ENCODE data around the gene PDXK.
A peak's percentile ranks its signal among the peaks of the same experiment; 100 is the strongest.

The PDXK gene

GRCh38 chr21:43762303-43763128 is 43.6 kb downstream of the PDXK start:
- DNase-seq (ENCODE audit: low read depth in 4 of 4, low spot score in 1 of 4), result no peak

GRCh38 chr21:43763901-43764523 is 45.1 kb downstream of the PDXK start:
- no peak for DNase-seq (ENCODE audit: low read depth in 4 of 4, low spot score in 1 of 4)

GRCh38 chr21:43764576-43765495 is 45.9 kb downstream of the PDXK start:
- DNase-seq (ENCODE audit: low read depth in 4 of 4, low spot score in 1 of 4), result no peak

DNA sequence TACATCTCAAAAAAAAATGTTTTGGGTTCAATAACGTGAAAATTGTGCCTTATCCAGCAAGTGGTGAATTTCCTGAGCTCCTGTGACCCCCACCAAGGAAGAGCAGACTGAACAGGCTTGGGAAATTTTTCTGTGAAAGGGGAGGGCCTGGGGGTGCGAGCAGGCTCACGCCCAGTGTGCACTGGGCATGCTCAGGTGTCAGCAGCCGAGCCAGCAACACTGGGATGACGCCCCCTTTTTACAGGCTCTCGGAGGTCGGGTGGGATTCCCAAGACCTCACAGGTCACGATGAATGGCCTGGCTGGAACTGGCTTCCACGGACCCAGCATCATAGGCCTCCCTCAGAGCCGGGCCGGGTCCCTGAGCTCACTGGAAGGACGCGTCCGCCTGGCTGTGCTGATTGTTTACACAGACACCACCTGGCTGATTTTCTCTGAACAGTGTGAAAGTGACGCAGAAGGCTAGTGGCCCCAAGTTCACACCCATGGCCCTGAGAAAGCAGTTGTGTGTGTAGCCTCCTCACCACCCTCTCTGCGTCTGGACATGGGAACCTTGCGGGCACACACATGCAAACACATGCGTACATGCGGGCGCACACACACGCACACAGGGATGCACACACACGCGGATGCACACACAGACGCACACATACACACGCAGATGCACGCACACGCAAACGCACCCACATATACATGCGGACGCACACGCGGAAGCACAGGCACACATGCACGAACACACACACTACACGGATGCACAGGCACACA is 48.0 kb downstream of the PDXK start:
- no peak for DNase-seq (ENCODE audit: low read depth in 4 of 4, low spot score in 1 of 4)

- DNase-seq (ENCODE audit: low read depth in 4 of 4, low spot score in 1 of 4), result no peak
Measured at GRCh38 chr21:43767498-43767983, 48.6 kb downstream of the PDXK start.

DNA sequence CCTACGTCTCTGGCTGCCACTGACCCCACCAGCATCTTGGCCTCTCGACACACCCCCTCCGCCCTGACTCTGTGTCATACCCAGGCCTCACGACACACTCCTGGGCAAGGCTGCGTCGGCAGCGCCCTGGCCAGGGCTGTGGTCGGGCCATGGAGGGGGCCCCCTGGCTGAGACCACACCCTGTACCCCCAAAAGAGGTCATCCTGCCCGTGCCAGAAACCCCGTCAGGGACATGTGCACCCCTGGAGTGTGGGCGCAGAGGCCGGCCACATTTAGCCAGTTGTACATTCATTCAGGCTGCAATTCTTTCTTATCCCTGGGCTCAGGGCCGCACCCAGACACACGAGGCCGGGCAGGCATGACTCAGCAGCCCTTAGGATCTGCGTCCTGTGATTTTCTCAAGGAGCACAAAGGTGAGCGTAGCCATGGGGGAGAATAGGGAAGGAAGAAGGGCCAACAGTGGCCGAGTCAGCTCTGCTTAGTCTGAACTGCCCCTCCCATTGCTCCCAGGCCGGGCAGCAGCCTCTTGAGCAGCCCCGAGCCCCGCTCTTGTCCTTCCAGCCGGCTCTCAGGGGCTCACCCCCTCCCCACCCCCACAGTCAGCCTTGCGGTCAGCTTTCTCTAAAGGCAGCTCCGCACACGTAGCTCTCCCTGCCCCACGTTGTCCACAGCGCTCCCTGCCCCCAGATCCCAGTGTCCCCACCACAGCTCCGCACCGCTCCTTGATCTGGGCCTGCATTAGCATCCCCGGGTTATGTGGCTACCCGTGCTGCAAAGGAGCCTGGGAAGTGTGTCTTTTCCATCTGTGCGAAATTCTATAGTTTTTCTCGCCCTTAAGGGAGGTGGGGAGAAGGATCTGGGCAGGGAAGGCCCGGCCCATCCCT is 49.3 kb downstream of the PDXK start:
- no peak for DNase-seq (ENCODE audit: low read depth in 4 of 4, low spot score in 1 of 4)

- no peak for DNase-seq (ENCODE audit: low read depth in 4 of 4, low spot score in 1 of 4)
Measured at GRCh38 chr21:43768868-43769167, 49.9 kb downstream of the PDXK start.

GRCh38 chr21:43769325-43769958 is 50.5 kb downstream of the PDXK start:
- DNase-seq (ENCODE audit: low read depth in 4 of 4, low spot score in 1 of 4), result no peak

GRCh38 chr21:43770066-43770655 is 51.2 kb downstream of the PDXK start:
- no peak for DNase-seq (ENCODE audit: low read depth in 4 of 4, low spot score in 1 of 4)

DNA sequence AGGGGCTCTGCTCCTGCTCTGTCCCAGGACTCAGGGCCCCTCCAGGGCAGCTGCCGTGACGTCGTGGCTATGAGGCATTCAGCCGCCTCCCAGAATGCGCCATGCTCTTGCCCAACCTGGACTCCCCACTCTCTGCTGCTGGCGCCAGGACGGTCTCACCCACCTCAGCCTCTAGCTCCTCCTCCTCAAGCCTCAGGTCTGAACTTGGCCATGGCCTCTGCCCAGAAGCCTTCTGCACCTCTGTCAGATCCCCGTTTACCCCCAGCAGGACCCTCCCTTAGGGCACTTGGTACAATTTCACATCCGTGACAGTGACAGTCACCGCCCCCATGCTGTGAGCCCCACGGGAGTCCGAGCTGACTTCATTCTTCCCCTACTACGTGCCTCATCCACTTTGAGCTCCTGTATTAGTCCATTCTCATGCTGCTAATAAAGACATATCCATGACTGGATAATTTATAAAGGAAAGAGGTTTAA is 52.3 kb downstream of the PDXK start:
- no peak for DNase-seq (ENCODE audit: low read depth in 4 of 4, low spot score in 1 of 4)

GRCh38 chr21:43771698-43772424 is 52.9 kb downstream of the PDXK start:
- no peak for DNase-seq (ENCODE audit: low read depth in 4 of 4, low spot score in 1 of 4)

DNA sequence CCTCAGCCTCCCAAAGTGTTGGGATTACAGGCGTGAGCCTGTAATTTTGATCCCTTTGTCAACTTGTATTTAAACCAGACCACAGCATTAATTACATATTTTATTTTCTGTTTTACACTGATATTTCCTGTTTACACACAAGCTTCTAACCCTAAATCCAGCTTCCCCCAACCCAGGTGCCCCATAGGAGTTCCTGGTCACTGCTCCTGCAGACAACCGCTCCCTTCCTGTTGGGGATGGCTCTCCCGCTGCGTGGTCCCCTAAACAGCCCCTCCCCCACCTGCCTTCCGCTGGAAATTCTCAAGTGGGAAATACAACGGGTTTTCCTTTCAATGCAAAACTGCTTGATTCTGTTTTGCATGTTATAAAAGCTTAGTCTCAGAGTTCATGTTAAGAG is 53.5 kb downstream of the PDXK start:
- no peak for DNase-seq (ENCODE audit: low read depth in 4 of 4, low spot score in 1 of 4)

- no peak for DNase-seq (ENCODE audit: low read depth in 4 of 4, low spot score in 1 of 4)
Measured at GRCh38 chr21:43774163-43774562, 55.2 kb downstream of the PDXK start.

DNA sequence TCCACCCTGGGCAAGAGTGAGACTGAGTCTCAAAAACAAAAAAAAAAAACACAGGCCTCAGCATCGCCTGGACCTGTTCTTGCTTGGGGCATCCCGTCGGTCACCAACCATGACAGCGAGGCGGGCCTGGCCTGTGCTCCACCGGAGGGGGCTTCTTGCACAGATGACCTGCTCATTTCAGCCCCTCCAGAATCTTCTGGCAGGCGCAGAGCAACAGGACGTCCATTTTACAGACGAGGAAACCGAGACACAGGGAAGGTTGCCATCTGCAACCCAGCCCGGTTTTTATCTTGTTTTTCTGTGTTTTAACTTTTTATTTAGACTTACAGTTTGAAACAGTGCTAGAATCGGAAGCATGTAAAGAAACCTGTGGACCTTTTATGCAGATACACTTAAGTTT is 56.3 kb downstream of the PDXK start:
- DNase-seq (ENCODE audit: low read depth in 4 of 4, low spot score in 1 of 4), result no peak

DNA sequence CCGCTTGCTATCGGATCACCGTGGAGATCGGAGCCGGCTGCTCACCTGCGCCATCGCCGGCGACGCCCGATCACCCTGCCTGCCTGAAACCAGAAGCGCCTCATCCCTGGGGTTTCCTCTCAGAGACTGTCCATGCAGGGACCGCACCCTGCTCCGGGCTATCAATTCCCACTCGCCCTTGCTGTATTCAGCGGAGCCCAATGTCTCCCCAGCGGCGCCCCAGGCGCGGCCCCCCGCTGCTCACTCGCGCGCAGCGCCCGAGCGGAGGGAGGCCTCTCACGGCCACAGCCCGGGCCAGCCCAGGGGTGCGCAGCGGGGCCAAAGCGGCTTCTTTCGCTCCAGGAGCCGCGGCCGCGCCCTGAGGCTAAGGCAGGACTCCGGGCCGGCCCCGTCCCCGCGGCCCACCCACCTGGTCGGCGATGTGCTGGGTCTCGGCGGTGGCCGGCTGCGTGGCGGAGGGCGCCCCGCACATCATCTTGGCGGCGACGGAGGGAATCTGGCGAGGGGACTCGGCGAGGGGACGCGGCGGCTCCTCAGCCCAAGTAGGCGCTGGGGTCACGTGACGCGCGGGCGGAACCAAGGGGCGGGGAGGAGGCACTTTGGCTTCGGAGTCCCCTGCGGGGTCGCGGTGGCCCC is 57.0 kb downstream of the PDXK start, which contains the start of gene CSTB:
Gene CSTB, minus strand, starts transcription at position 514 of the 636 bp plus-strand sequence. Its CDS starts 39 bp downstream, at position 475.
- peak; percentile 67 to 78 (median 70) for DNase-seq (ENCODE audit: low read depth in 4 of 4, low spot score in 1 of 4)

DNA sequence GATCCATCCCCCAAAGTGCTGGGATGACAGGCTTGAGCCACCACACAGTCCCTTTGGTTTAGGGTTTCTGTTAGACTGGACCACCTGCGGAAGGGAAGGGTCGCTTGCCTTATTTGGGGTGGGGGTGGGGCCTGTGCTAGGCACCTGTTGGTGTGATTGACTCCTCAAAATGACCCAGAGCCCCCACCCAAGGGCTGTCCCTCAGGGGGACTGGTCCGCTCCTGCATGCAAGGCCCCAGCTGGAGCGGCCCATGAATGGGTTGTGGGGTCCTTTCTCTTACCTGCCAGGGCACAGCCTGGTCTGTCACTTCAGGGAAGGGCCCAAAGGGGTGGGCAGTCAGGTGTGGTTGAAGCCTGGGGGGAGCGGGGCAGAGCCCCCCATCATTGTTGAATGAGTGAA is 59.0 kb downstream of the PDXK start:
- DNase-seq (ENCODE audit: low read depth in 4 of 4, low spot score in 1 of 4), result no peak

GRCh38 chr21:43778469-43779335 is 59.8 kb downstream of the PDXK start:
- no peak for DNase-seq (ENCODE audit: low read depth in 4 of 4, low spot score in 1 of 4)

All from stimulated activated CD4-positive, alpha-beta T cell treated with anti-CD3 and anti-CD28 coated beads, Interleukin-1b, Interleukin-23, amount 100 ng/mL, for 24 hours (primary cell).